ENCODE results near the gene NDOR1. TPM values are rescaled to one million over a fixed set of nuclear protein-coding genes. Genes with fewer than 3 reads are reported as not detected.

NDOR1 gene
- total and polyA plus RNA-seq, 2 of the 8 experiments (the other 6 are each of a cell fraction or from before 2014, with no cell fraction given) = 25.7 to 32.3 TPM

- TF ChIP-seq SP1 (IDR thresholded peaks at IDR 0.05; ENCODE audit: low read depth, low read length) (no peak), SP2 (IDR thresholded peaks at IDR 0.05; ENCODE audit: low read length) (no peak), GTF2F1 (IDR thresholded peaks at IDR 0.05; ENCODE audit: borderline replicate concordance, low read depth, low read length) (no peak), MAFK (IDR thresholded peaks at IDR 0.05; ENCODE audit: low read depth, low read length) (no peak), EGR1 (IDR thresholded peaks at IDR 0.05; ENCODE audit: borderline replicate concordance, low read depth, low read length) (no peak), CTCF (IDR thresholded peaks at IDR 0.05; ENCODE audit: control extremely low read depth in 1 of 3, insufficient read depth in 1 of 3, low read depth in 1 of 3, low read length in 3 of 3) (no peak)
Measured at GRCh38 chr9:137192859-137193258, 12.6 kb upstream of the NDOR1 start (continued).

Data from H1 (cell line).